OCI-LY1 (cell line): ENCODE results near the gene PMM1.

Source experiments
- H2AFZ ChIP-seq: fragments of 200-600 bp; sonication (generic), shearing (Covaris generic); 2 replicates; pipeline ENCODE4 v1.6.0; 2014; ENCODE audit warnings: antibody characterized with exemption, mild to moderate bottlenecking, low read length
- H3F3A ChIP-seq: fragments of 200-600 bp; sonication (generic), shearing (Covaris generic); 2 replicates; pipeline ENCODE4 v1.6.0; 2014; ENCODE audit warnings: mild to moderate bottlenecking, antibody characterized with exemption, low read length, moderate library complexity; ENCODE audit not compliant: insufficient read depth
- H3K27ac ChIP-seq: fragments of 200-600 bp; sonication (generic); 2 replicates; pipeline ENCODE4 v1.5.1; 2014; ENCODE audit warnings: low read length, mixed run types, mild to moderate bottlenecking, low read depth; ENCODE audit not compliant: poor library complexity, severe bottlenecking
- H3K27me3 ChIP-seq: fragments of 200-600 bp; sonication (generic); 2 replicates; pipeline ENCODE4 v1.6.0; 2014; ENCODE audit warnings: antibody characterized with exemption, mild to moderate bottlenecking, low read length, moderate library complexity; ENCODE audit not compliant: insufficient read depth
- H3K36me3 ChIP-seq: fragments of 200-600 bp; sonication (generic); 2 replicates; pipeline ENCODE4 v1.6.1; 2014; ENCODE audit warnings: mild to moderate bottlenecking, antibody characterized with exemption, low read length, moderate library complexity, mixed read lengths; ENCODE audit not compliant: insufficient read depth
- H3K4me1 ChIP-seq: fragments of 200-600 bp; sonication (generic); 2 replicates; pipeline ENCODE4 v1.5.1; 2014; ENCODE audit warnings: mild to moderate bottlenecking, low read length, moderate library complexity; ENCODE audit not compliant: insufficient read depth, severe bottlenecking
- H3K4me2 ChIP-seq: fragments of 200-600 bp; sonication (generic), shearing (Covaris generic); 2 replicates; pipeline ENCODE4 v1.6.1; 2014; ENCODE audit warnings: low read length
- H3K4me3 ChIP-seq: fragments of 200-600 bp; sonication (generic); 2 replicates; pipeline ENCODE4 v1.5.1; 2014; ENCODE audit warnings: low read length, low read depth, mild to moderate bottlenecking, mixed read lengths; ENCODE audit not compliant: poor library complexity, severe bottlenecking
- H3K79me2 ChIP-seq: fragments of 200-600 bp; shearing (Covaris generic); 2 replicates; pipeline ENCODE4 v1.6.1; 2016; ENCODE audit warnings: mixed run types, low read length, mixed read lengths; ENCODE audit not compliant: insufficient read depth
- H3K9ac ChIP-seq: fragments of 200-600 bp; sonication (generic), shearing (Covaris generic); 2 replicates; pipeline ENCODE4 v1.6.1; 2014; ENCODE audit warnings: mild to moderate bottlenecking, low read length, mixed read lengths
- H3K9me2 ChIP-seq: fragments of 200-600 bp; sonication (generic), shearing (Covaris generic); 2 replicates; pipeline ENCODE4 v1.6.1; 2014; ENCODE audit warnings: low read depth, mild to moderate bottlenecking, low read length, mixed read lengths
- H3K9me3 ChIP-seq: fragments of 200-600 bp; shearing (Covaris generic); 2 replicates; pipeline ENCODE4 v1.6.1; 2014; ENCODE audit warnings: low read length, mixed read lengths
- H4K20me1 ChIP-seq: fragments of 200-600 bp; sonication (generic), shearing (Covaris generic); 2 replicates; pipeline ENCODE4 v1.6.0; 2016; ENCODE audit warnings: mild to moderate bottlenecking, low read length; ENCODE audit not compliant: insufficient read depth
- CTCF ChIP-seq: fragments of 200-600 bp; sonication (generic), shearing (Covaris generic); IDR thresholded peaks from 2 replicates; pipeline ENCODE4 v1.5.1; 2017; ENCODE audit warnings: mild to moderate bottlenecking, antibody characterized with exemption, low read length, moderate library complexity, mixed read lengths
- EZH2 ChIP-seq: fragments of 200-600 bp; sonication (generic), shearing (Covaris generic); IDR thresholded peaks from 2 replicates; pipeline ENCODE4 v1.8.0; 2017; ENCODE audit warnings: borderline replicate concordance, mixed run types, mild to moderate bottlenecking, antibody characterized with exemption, low read length, moderate library complexity, mixed read lengths

The PMM1 gene

GRCh38 chr22:41621911-41622179 lies 32.2 kb upstream of the PMM1 start:
- peak overlapping the region; percentile 71 for H3K4me3 ChIP-seq
- peaks cover 46% of the 10 kb centered on the region for H3K79me2 ChIP-seq
- H3K9ac ChIP-seq, result peak overlapping the region; percentile 75
- H3K4me1 ChIP-seq, result peaks cover 35% of the 10 kb centered on the region
- H3K4me2 ChIP-seq, result peak overlapping the region; percentile 87
- peak overlapping the region; percentile 53 for H3K27ac ChIP-seq
- no peak for TF ChIP-seq EZH2
- no peak for TF ChIP-seq CTCF
- H4K20me1 ChIP-seq, result no peaks in the 10 kb centered on the region
- no peak overlapping the region for H2AFZ ChIP-seq
- no peaks in the 10 kb centered on the region for H3K9me3 ChIP-seq
- no peaks in the 10 kb centered on the region for H3K9me2 ChIP-seq
- H3K27me3 ChIP-seq, result no peaks in the 10 kb centered on the region
- no peaks in the 10 kb centered on the region for H3F3A ChIP-seq
- peaks cover 36% of the 10 kb centered on the region for H3K36me3 ChIP-seq

GRCh38 chr22:41621099-41621910 lies 31.7 kb upstream of the PMM1 start, which contains the start of gene XRCC6:
XRCC6 (plus strand) TSS chr22:41621295; CDS start chr22:41622005, 710 bp downstream.
- Histone ChIP-seq H3F3A (no peaks in the 10 kb centered on the region), H3K9me3 (no peaks in the 10 kb centered on the region), H3K9ac (peak within 1 kb of the TSS; percentile 97), H3K79me2 (peaks cover 52% of the 10 kb centered on the region), H3K9me2 (no peaks in the 10 kb centered on the region), H3K4me3 (peak within 1 kb of the TSS; percentile 71), H3K4me1 (peaks cover 38% of the 10 kb centered on the region), H3K27me3 (no peaks in the 10 kb centered on the region), H4K20me1 (no peaks in the 10 kb centered on the region), H3K27ac (peak within 1 kb of the TSS; percentile 75), H3K4me2 (peak within 1 kb of the TSS; percentile 97), H2AFZ (no peak within 1 kb of the TSS), H3K36me3 (peaks cover 33% of the 10 kb centered on the region)
- TF ChIP-seq EZH2, result no peak
- TF ChIP-seq CTCF, result no peak

- Histone ChIP-seq H4K20me1 (no peaks in the 10 kb centered on the region), H3K4me2 (peak within 1 kb of the TSS; percentile 97), H3K27ac (peak within 1 kb of the TSS; percentile 75), H3K4me3 (peak within 1 kb of the TSS; percentile 71), H3K4me1 (peaks cover 38% of the 10 kb centered on the region), H3K36me3 (peaks cover 33% of the 10 kb centered on the region), H3K27me3 (no peaks in the 10 kb centered on the region), H2AFZ (no peak within 1 kb of the TSS), H3K9me3 (no peaks in the 10 kb centered on the region), H3K9ac (peak within 1 kb of the TSS; percentile 97), H3K79me2 (peaks cover 58% of the 10 kb centered on the region), H3K9me2 (no peaks in the 10 kb centered on the region), H3F3A (no peaks in the 10 kb centered on the region)
- TF ChIP-seq EZH2, result no peak
- peak; percentile 3; the same call in 1 of the 2 replicates for TF ChIP-seq CTCF
Observed at GRCh38 chr22:41620589-41621098, 31.0 kb upstream of the PMM1 start, which contains the start of gene DESI1. DESI1 (minus strand) TSS chr22:41621043; CDS start chr22:41620839, 204 bp downstream.
